ENCODE data around the gene RALGAPA1. TPM values are rescaled to one million over a fixed set of nuclear protein-coding genes. Genes with fewer than 3 reads are reported as not detected.
"Not testable (repeated sequence)": the region's sequence is repeated elsewhere in the genome, so short reads cannot be mapped to it uniquely, and the experiment has no call there.

RALGAPA1 gene
- total RNA-seq, 2 donors from 2014 or later, result 38.9 to 60.2 TPM

GRCh38 chr14:35689000-35689460, 120.1 kb downstream of the RALGAPA1 start:
- DNase-seq (ENCODE audit: low spot score) (no peak), ATAC-seq (peak; percentile 55 to 76)
- no peaks in the 10 kb centered on the region for H3K27me3 Mint-ChIP-seq
- H3K36me3 Mint-ChIP-seq, result peaks cover 11% of the 10 kb centered on the region
- H3K9me3 Mint-ChIP-seq, result no peaks in the 10 kb centered on the region
- H3K4me1 Mint-ChIP-seq (ENCODE audit: low read depth in 2 of 2), result peaks cover 5 to 16% of the 10 kb centered on the region in 2 donors
- peak overlapping the region; percentile 45 for H3K4me3 Mint-ChIP-seq
- H3K27ac Mint-ChIP-seq, result peak overlapping the region; percentile 70 to 72

- H3K27me3 Mint-ChIP-seq, result no peaks in the 10 kb centered on the region
Observed at GRCh38 chr14:35688126-35688826, 120.8 kb downstream of the RALGAPA1 start.

GRCh38 chr14:35687335-35687939, 121.7 kb downstream of the RALGAPA1 start:
- Mint-ChIP-seq H3K4me1 (ENCODE audit: low read depth in 2 of 2) (peaks cover 5 to 16% of the 10 kb centered on the region in 2 donors), H3K27ac (no peak overlapping the region), H3K4me3 (no peak overlapping the region), H3K36me3 (peaks cover 11% of the 10 kb centered on the region), H3K27me3 (no peaks in the 10 kb centered on the region), H3K9me3 (no peaks in the 10 kb centered on the region)
- DNase-seq (ENCODE audit: low spot score) (peak; percentile 63), ATAC-seq (no peak)

More at GRCh38 chr14:35688126-35688826, 120.8 kb downstream of the RALGAPA1 start:
- DNase-seq (ENCODE audit: low spot score) (no peak), ATAC-seq (peak; percentile 20 to 53)
- peak overlapping the region; percentile 70 to 72 for H3K27ac Mint-ChIP-seq
- peaks cover 11% of the 10 kb centered on the region for H3K36me3 Mint-ChIP-seq
- no peaks in the 10 kb centered on the region for H3K9me3 Mint-ChIP-seq
- peaks cover 5 to 16% of the 10 kb centered on the region in 2 donors for H3K4me1 Mint-ChIP-seq (ENCODE audit: low read depth in 2 of 2)
- H3K4me3 Mint-ChIP-seq, result peak overlapping the region; percentile 45

GRCh38 chr14:35683688-35684087, 125.4 kb downstream of the RALGAPA1 start:
- not testable (repeated sequence) for ATAC-seq; H3K27me3 Mint-ChIP-seq; H3K4me1 Mint-ChIP-seq (ENCODE audit: low read depth in 2 of 2); DNase-seq (ENCODE audit: low spot score); H3K27ac Mint-ChIP-seq; H3K4me3 Mint-ChIP-seq; H3K9me3 Mint-ChIP-seq; H3K36me3 Mint-ChIP-seq

GRCh38 chr14:35682802-35683201, 126.3 kb downstream of the RALGAPA1 start:
- Mint-ChIP-seq H3K4me1 (ENCODE audit: low read depth in 2 of 2) (no peaks in the 10 kb centered on the region), H3K27me3 (no peaks in the 10 kb centered on the region), H3K9me3 (no peaks in the 10 kb centered on the region), H3K36me3 (no peaks in the 10 kb centered on the region), H3K4me3 (no peak overlapping the region), H3K27ac (no peak overlapping the region)
- ATAC-seq (no peak), DNase-seq (ENCODE audit: low spot score) (no peak)

GRCh38 chr14:35678403-35679028, 130.6 kb downstream of the RALGAPA1 start:
- Mint-ChIP-seq H3K4me1 (ENCODE audit: low read depth in 2 of 2) (no peaks in the 10 kb centered on the region), H3K9me3 (no peaks in the 10 kb centered on the region), H3K27ac (no peak overlapping the region), H3K27me3 (no peaks in the 10 kb centered on the region), H3K36me3 (peaks cover 4% of the 10 kb centered on the region), H3K4me3 (no peak overlapping the region)
- DNase-seq (ENCODE audit: low spot score), result no peak
- no peak for ATAC-seq

GRCh38 chr14:35669782-35670181, 139.3 kb downstream of the RALGAPA1 start:
- Mint-ChIP-seq H3K27me3 (no peaks in the 10 kb centered on the region), H3K4me3 (no peak overlapping the region), H3K36me3 (peaks cover 12% of the 10 kb centered on the region), H3K9me3 (no peaks in the 10 kb centered on the region), H3K27ac (no peak overlapping the region), H3K4me1 (ENCODE audit: low read depth in 2 of 2) (no peaks in the 10 kb centered on the region)
- ATAC-seq (peak in 1 of 2 donors; percentile 51), DNase-seq (ENCODE audit: low spot score) (no peak)

- Mint-ChIP-seq H3K36me3 (peaks cover 19% of the 10 kb centered on the region), H3K4me1 (ENCODE audit: low read depth in 2 of 2) (no peaks in the 10 kb centered on the region), H3K27me3 (no peaks in the 10 kb centered on the region), H3K4me3 (no peak overlapping the region), H3K9me3 (no peaks in the 10 kb centered on the region), H3K27ac (no peak overlapping the region)
- no peak for ATAC-seq
- DNase-seq (ENCODE audit: low spot score), result no peak
Observed at GRCh38 chr14:35666429-35667043, 142.6 kb downstream of the RALGAPA1 start.

GRCh38 chr14:35661875-35662274, 147.2 kb downstream of the RALGAPA1 start:
- Mint-ChIP-seq H3K27ac (no peak overlapping the region), H3K36me3 (peaks cover 17% of the 10 kb centered on the region), H3K27me3 (no peaks in the 10 kb centered on the region), H3K4me3 (no peak overlapping the region), H3K9me3 (no peaks in the 10 kb centered on the region), H3K4me1 (ENCODE audit: low read depth in 2 of 2) (peaks cover 0 to 3% of the 10 kb centered on the region in 2 donors)
- DNase-seq (ENCODE audit: low spot score), result no peak
- ATAC-seq, result no peak

GRCh38 chr14:35653045-35653444, 156.1 kb downstream of the RALGAPA1 start:
- DNase-seq (ENCODE audit: low spot score) (no peak), ATAC-seq (no peak)
- no peaks in the 10 kb centered on the region for H3K27me3 Mint-ChIP-seq
- no peaks in the 10 kb centered on the region for H3K9me3 Mint-ChIP-seq
- no peaks in the 10 kb centered on the region for H3K4me1 Mint-ChIP-seq (ENCODE audit: low read depth in 2 of 2)
- peaks cover 10% of the 10 kb centered on the region for H3K36me3 Mint-ChIP-seq
- H3K27ac Mint-ChIP-seq, result no peak overlapping the region
- no peak overlapping the region for H3K4me3 Mint-ChIP-seq

- DNase-seq (ENCODE audit: low spot score) (no peak), ATAC-seq (no peak)
- Mint-ChIP-seq H3K4me3 (no peak overlapping the region), H3K9me3 (peaks cover 18% of the 10 kb centered on the region), H3K36me3 (peaks cover 45% of the 10 kb centered on the region), H3K27me3 (no peaks in the 10 kb centered on the region), H3K4me1 (ENCODE audit: low read depth in 2 of 2) (peaks cover 0 to 2% of the 10 kb centered on the region in 2 donors), H3K27ac (no peak overlapping the region)
Observed at GRCh38 chr14:35643513-35643912, 165.6 kb downstream of the RALGAPA1 start.

GRCh38 chr14:35637851-35638250, 171.2 kb downstream of the RALGAPA1 start:
- ATAC-seq (no peak), DNase-seq (ENCODE audit: low spot score) (no peak)
- H3K27me3 Mint-ChIP-seq, result no peaks in the 10 kb centered on the region
- H3K36me3 Mint-ChIP-seq, result peaks cover 41% of the 10 kb centered on the region
- H3K27ac Mint-ChIP-seq, result no peak overlapping the region
- H3K9me3 Mint-ChIP-seq, result peaks cover 13% of the 10 kb centered on the region
- H3K4me1 Mint-ChIP-seq (ENCODE audit: low read depth in 2 of 2), result no peaks in the 10 kb centered on the region
- no peak overlapping the region for H3K4me3 Mint-ChIP-seq

- DNase-seq (ENCODE audit: low spot score), result no peak
- ATAC-seq, result no peak
- no peak overlapping the region for H3K27ac Mint-ChIP-seq
- H3K9me3 Mint-ChIP-seq, result peaks cover 11% of the 10 kb centered on the region
- no peaks in the 10 kb centered on the region for H3K27me3 Mint-ChIP-seq
- H3K4me1 Mint-ChIP-seq (ENCODE audit: low read depth in 2 of 2), result no peaks in the 10 kb centered on the region
- peaks cover 36% of the 10 kb centered on the region for H3K36me3 Mint-ChIP-seq
- H3K4me3 Mint-ChIP-seq, result no peak overlapping the region
Observed at GRCh38 chr14:35637269-35637668, 171.8 kb downstream of the RALGAPA1 start.

- DNase-seq (ENCODE audit: low spot score) (no peak), ATAC-seq (no peak)
- no peak overlapping the region for H3K4me3 Mint-ChIP-seq
- H3K9me3 Mint-ChIP-seq, result peaks cover 6% of the 10 kb centered on the region
- H3K4me1 Mint-ChIP-seq (ENCODE audit: low read depth in 2 of 2), result no peaks in the 10 kb centered on the region
- H3K27me3 Mint-ChIP-seq, result no peaks in the 10 kb centered on the region
- peaks cover 10% of the 10 kb centered on the region for H3K36me3 Mint-ChIP-seq
- H3K27ac Mint-ChIP-seq, result no peak overlapping the region
Observed at GRCh38 chr14:35632676-35633075, 176.4 kb downstream of the RALGAPA1 start.
